ENCODE measurements around the gene KCNJ8.

- TF ChIP-seq POLR2AphosphoS5 (IDR thresholded peaks at IDR 0.05; ENCODE audit: low read depth, low read length) (no peak), CTCF (IDR thresholded peaks at IDR 0.05) (no peak), TCF7L2 (IDR thresholded peaks at IDR 0.05; ENCODE audit: low read depth, low read length) (no peak), REST (IDR thresholded peaks at IDR 0.05; ENCODE audit: insufficient read depth in 1 of 2, low read depth in 2 of 2, low read length in 1 of 2) (no peak), SIN3A (IDR thresholded peaks at IDR 0.05; ENCODE audit: borderline replicate concordance, insufficient read depth, low read depth, low read length) (no peak)
Observed at GRCh38 chr12:21801522-21802288, 27.2 kb upstream of the KCNJ8 start.
